PC-3 (cell line): ENCODE measurements around the gene NR1D2. TPM values are rescaled to one million over a fixed set of nuclear protein-coding genes. Genes with fewer than 3 reads are reported as not detected.

Experiments used
- ATAC-seq: fragments of 200-7000 bp; cut with Tn5 transposase; 2 replicates; pipeline ENCODE4 v1.9.1; 2020; ENCODE audit warnings: mild to moderate bottlenecking, moderate library complexity
- BruUV-seq: library from RNA; stranded (reverse); fragments of 400-500 nt; replicated peaks from 2 replicates; lab custom pipeline; 2021; lab: Mats Ljungman, UMichigan
- CTCF ChIA-PET: fragments of 300-600 bp; sonication (Branson Sonifier 250); formaldehyde crosslinking; loops from one replicate; lab custom pipeline; 2022; ENCODE audit warnings: antibody characterized with exemption; lab: Charles Lee
- POLR2A ChIA-PET: fragments of 300-600 bp; sonication (Branson Sonifier 250); formaldehyde crosslinking; loops from one replicate; lab custom pipeline; 2022; ENCODE audit warnings: antibody characterized with exemption; ENCODE audit not compliant: unreplicated experiment; lab: Charles Lee
- DNase-seq: peaks from one replicate; pipeline ENCODE4 v3.0.0-alpha.2; 2015
- H2AFZ ChIP-seq: fragments of 300-600 bp; sonication (generic); 2 replicates; pipeline ENCODE4 v1.6.0; 2016; ENCODE audit warnings: antibody characterized with exemption, low read length
- H3F3A ChIP-seq: fragments of 300-600 bp; sonication (generic); one replicate; pipeline ENCODE4 v1.6.0; 2017; ENCODE audit warnings: antibody characterized with exemption, low read length, control low read depth, mild to moderate bottlenecking; ENCODE audit not compliant: unreplicated experiment
- H3K27ac ChIP-seq: fragments of 300-600 bp; sonication (generic); 2 replicates; pipeline ENCODE4 v1.5.1; 2016; ENCODE audit warnings: mild to moderate bottlenecking, low read length
- H3K27me3 ChIP-seq: fragments of 300-600 bp; sonication (generic); 2 replicates; pipeline ENCODE4 v1.6.1; 2016; ENCODE audit warnings: low read length, mixed read lengths
- H3K36me3 ChIP-seq: fragments of 300-600 bp; sonication (generic); 2 replicates; pipeline ENCODE4 v1.6.1; 2016; ENCODE audit warnings: low read depth, mixed run types, low read length, mixed read lengths
- H3K4me1 ChIP-seq: fragments of 300-600 bp; sonication (generic); 2 replicates; pipeline ENCODE4 v1.5.1; 2016; ENCODE audit warnings: low read length; ENCODE audit not compliant: insufficient read depth
- H3K4me2 ChIP-seq: fragments of 300-600 bp; sonication (generic); 2 replicates; pipeline ENCODE4 v1.6.0; 2016; ENCODE audit warnings: low read length
- H3K4me3 ChIP-seq: fragments of 300-600 bp; sonication (generic); 2 replicates; pipeline ENCODE4 v1.5.1; 2016; ENCODE audit warnings: mild to moderate bottlenecking, low read length, mixed read lengths
- H3K79me2 ChIP-seq: fragments of 300-600 bp; sonication (generic); 2 replicates; pipeline ENCODE4 v1.6.1; 2017; ENCODE audit warnings: low read length, mixed read lengths
- H3K9ac ChIP-seq: fragments of 300-600 bp; sonication (generic); 2 replicates; pipeline ENCODE4 v1.6.0; 2016; ENCODE audit warnings: mild to moderate bottlenecking, low read length
- H3K9me2 ChIP-seq: fragments of 300-600 bp; sonication (generic); replicated peaks from 2 replicates; pipeline ENCODE4 v1.6.1; 2016; ENCODE audit warnings: mixed run types, low read length, mixed read lengths
- H3K9me3 ChIP-seq: fragments of 300-600 bp; sonication (generic); 2 replicates; pipeline ENCODE4 v1.6.1; 2016; ENCODE audit warnings: low read length, mixed read lengths
- H4K20me1 ChIP-seq: fragments of 300-600 bp; sonication (generic); 2 replicates; pipeline ENCODE4 v1.6.1; 2016; ENCODE audit warnings: low read length, mixed read lengths
- CTCF ChIP-seq: fragments of 300-600 bp; sonication (generic); conservative IDR thresholded peaks from 2 replicates; pipeline ENCODE4 v1.5.1; 2017; ENCODE audit warnings: antibody characterized with exemption, low read depth, mild to moderate bottlenecking, low read length
- EZH2 ChIP-seq: fragments of 300-600 bp; sonication (generic); IDR thresholded peaks from one replicate; pipeline ENCODE4 v1.6.1; 2017; ENCODE audit warnings: antibody characterized with exemption, mild to moderate bottlenecking, low read length; ENCODE audit not compliant: unreplicated experiment
- EZH2phosphoT487 ChIP-seq: fragments of 300-600 bp; sonication (generic); IDR thresholded peaks from 2 replicates; pipeline ENCODE4 v1.6.1; 2018; ENCODE audit warnings: mild to moderate bottlenecking, antibody characterized with exemption, low read length, borderline replicate concordance
- intact Hi-C: fragments of 100-400 bp; cut with micrococcal nuclease; formaldehyde crosslinking; loops from 2 replicates; pipeline ENCODE4 v1.9.0; 2023
- total RNA-seq: library from RNA; depleted of rRNA; stranded (reverse); fragments of >200 nt; gene quantifications from 2 replicates; pipeline ENCODE4 v1.2.3, GENCODE V29; 2014

NR1D2 gene
- total RNA-seq, 1 experiment from 2014 or later, result 24.7 TPM

DNA sequence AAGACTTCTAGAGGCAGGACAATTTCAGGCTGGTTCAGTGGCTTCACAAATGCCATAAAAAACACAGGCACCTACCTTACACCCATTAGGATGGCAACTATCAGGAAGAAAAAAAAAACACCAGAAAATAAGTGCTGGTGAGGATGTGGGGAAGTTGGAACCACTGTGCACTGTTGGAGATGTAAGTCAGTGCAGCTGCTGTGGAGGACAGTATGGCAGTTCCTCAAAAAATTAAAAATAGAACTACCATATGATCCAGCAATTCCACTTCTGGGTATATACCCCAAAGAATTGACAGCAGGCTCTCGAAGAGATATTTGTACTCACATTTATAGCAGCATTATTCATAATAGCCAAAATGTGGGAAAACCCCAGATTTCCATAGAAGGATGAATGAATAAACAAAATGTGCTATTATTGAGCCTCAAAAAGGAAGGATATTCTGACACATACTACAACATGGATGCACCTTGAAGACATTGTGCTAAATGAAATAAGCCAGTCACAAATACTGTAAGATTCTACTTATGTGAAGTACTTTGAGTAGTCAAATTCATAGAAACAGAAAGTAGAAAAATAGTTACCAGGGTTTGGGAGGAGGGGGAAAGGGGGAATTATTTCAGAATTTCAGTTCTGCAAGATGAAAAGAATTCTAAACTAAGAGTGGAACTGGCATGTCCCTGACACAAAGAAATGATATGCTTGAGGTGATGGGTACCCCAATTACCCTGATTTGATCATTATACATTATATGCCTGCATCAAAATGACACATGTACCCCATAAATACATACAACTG lies 40.9 kb downstream of the NR1D2 start:
- Histone ChIP-seq H2AFZ (no peak overlapping the region), H3K36me3 (peaks cover 2% of the 10 kb centered on the region; the same call in 1 of the 2 replicates), H3K9ac (no peak overlapping the region), H3K27me3 (no peaks in the 10 kb centered on the region), H3K4me3 (no peak overlapping the region), H3K9me2 (no peaks in the 10 kb centered on the region), H3K4me2 (no peak overlapping the region), H3K27ac (no peak overlapping the region), H4K20me1 (no peaks in the 10 kb centered on the region), H3K79me2 (no peaks in the 10 kb centered on the region), H3K4me1 (no peaks in the 10 kb centered on the region), H3F3A (no peaks in the 10 kb centered on the region), H3K9me3 (no peaks in the 10 kb centered on the region)
- intact Hi-C loops, result no loop called here
- ATAC-seq, result no peak
- ChIA-PET POLR2A (no interaction called here), CTCF (no interaction called here)
- no peak for TF ChIP-seq EZH2
- no peak for TF ChIP-seq EZH2phosphoT487
- TF ChIP-seq CTCF, result no peak
- no peak for DNase-seq
- BruUV-seq, result no TSS peak

GRCh38 chr3:23987356-23987755 lies 42.3 kb downstream of the NR1D2 start:
- Histone ChIP-seq H3K4me2 (no peak overlapping the region), H3K9me3 (no peaks in the 10 kb centered on the region), H3K27ac (no peak overlapping the region), H3K79me2 (no peaks in the 10 kb centered on the region), H3K4me3 (no peak overlapping the region), H3K4me1 (no peaks in the 10 kb centered on the region), H3F3A (no peaks in the 10 kb centered on the region), H3K9ac (no peak overlapping the region), H4K20me1 (no peaks in the 10 kb centered on the region), H3K9me2 (no peaks in the 10 kb centered on the region), H3K36me3 (no peaks in the 10 kb centered on the region), H3K27me3 (no peaks in the 10 kb centered on the region), H2AFZ (no peak overlapping the region)
- CTCF ChIA-PET, result no interaction called here
- intact Hi-C loops, result no loop called here
- ATAC-seq (no peak), DNase-seq (no peak)
- POLR2A ChIA-PET, result no interaction called here
- TF ChIP-seq EZH2, result no peak
- no peak for TF ChIP-seq EZH2phosphoT487
- no peak for TF ChIP-seq CTCF
- no TSS peak for BruUV-seq

DNA sequence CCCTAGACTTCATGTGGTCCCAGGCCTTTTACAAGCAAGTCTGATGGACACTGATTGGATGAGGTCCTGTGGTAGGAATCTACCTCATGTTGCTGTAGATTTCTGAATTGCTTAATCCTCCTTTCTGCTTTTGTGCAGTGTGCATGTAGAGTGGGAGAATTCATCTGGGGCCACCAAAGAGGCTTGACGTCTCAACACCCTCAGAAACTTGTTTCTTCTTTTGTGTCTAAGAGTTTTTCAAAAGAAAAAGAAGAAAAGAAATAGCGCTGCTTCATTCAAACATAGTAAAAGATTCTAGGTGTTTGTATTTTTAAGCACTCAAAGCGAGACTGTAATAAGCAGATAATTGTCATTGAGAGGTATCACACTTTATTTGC lies 46.2 kb downstream of the NR1D2 start:
- H3K9ac ChIP-seq, result no peak overlapping the region
- no peaks in the 10 kb centered on the region for H4K20me1 ChIP-seq
- no peak overlapping the region for H3K27ac ChIP-seq
- CTCF ChIA-PET, result no interaction called here
- intact Hi-C loops, result loop anchor here (10.0 kb wide), 2 partner anchors 504 to 604 kb away; partner anchors contain the start of gene THRB
- no peaks in the 10 kb centered on the region for H3K9me2 ChIP-seq
- no peaks in the 10 kb centered on the region for H3K79me2 ChIP-seq
- no peaks in the 10 kb centered on the region for H3K4me1 ChIP-seq
- no peak for DNase-seq
- H3K27me3 ChIP-seq, result no peaks in the 10 kb centered on the region
- no peaks in the 10 kb centered on the region for H3F3A ChIP-seq
- H3K9me3 ChIP-seq, result no peaks in the 10 kb centered on the region
- POLR2A ChIA-PET, result no interaction called here
- no peaks in the 10 kb centered on the region for H3K36me3 ChIP-seq
- H3K4me2 ChIP-seq, result no peak overlapping the region
- no peak overlapping the region for H2AFZ ChIP-seq
- BruUV-seq, result no TSS peak
- no peak for TF ChIP-seq EZH2phosphoT487
- no peak for TF ChIP-seq EZH2
- TF ChIP-seq CTCF, result no peak
- H3K4me3 ChIP-seq, result no peak overlapping the region
- ATAC-seq, result no peak
